ENCODE data around the gene PLA2G2C.
A peak's percentile ranks its signal among the peaks of the same experiment; 100 is the strongest.
"Not testable (repeated sequence)": the region's sequence is repeated elsewhere in the genome, so short reads cannot be mapped to it uniquely, and the experiment has no call there.

PLA2G2C gene

DNA sequence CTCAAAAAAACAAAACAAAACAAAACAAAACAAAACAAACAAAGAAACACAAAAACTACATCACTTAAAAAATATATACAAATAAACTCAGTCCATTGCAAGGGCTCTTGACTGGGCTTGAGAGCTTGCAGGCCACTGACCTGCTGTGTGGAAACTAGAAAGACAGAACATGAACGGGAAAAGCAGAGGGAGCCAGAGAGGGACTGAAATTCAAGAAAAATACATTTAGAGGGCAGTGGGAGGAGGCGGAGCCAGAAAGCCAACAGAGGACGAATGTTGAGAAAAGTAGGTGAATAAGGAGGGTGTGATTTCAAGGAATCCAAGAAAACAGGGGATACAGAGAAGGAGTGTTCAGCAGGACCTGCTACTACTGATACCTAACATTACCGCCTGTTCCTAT, 41.4 kb upstream of the PLA2G2C start:
- TF ChIP-seq, protein P1, sequence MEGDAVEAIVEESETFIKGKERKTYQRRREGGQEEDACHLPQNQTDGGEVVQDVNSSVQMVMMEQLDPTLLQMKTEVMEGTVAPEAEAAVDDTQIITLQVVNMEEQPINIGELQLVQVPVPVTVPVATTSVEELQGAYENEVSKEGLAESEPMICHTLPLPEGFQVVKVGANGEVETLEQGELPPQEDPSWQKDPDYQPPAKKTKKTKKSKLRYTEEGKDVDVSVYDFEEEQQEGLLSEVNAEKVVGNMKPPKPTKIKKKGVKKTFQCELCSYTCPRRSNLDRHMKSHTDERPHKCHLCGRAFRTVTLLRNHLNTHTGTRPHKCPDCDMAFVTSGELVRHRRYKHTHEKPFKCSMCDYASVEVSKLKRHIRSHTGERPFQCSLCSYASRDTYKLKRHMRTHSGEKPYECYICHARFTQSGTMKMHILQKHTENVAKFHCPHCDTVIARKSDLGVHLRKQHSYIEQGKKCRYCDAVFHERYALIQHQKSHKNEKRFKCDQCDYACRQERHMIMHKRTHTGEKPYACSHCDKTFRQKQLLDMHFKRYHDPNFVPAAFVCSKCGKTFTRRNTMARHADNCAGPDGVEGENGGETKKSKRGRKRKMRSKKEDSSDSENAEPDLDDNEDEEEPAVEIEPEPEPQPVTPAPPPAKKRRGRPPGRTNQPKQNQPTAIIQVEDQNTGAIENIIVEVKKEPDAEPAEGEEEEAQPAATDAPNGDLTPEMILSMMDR (IDR thresholded peaks at IDR 0.05; ENCODE audit: extremely low read depth, missing control alignments), result no peak
- no peak for DNase-seq (ENCODE audit: low spot score)

DNA sequence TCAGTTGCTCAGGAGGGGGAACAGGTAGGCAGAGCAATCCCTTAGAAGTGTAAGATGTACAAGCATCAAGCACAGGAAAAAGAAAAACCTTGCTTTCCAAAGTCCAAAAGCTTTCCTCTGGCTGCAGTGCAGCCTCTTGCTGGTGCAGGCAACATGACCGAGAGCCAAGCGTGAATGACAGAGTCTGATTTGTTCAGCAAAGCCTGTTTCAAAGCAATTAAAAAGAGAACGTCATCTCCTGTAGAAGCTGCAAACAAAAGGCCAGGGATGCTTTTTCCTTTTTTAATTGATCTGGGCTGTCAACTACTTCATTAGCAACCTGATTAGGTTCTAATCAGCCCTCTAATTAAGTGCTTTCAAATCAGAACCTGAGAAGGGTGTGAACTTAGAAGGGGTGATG, 38.2 kb upstream of the PLA2G2C start:
- TF ChIP-seq, protein P1 (IDR thresholded peaks at IDR 0.05; ENCODE audit: extremely low read depth, missing control alignments), result no peak
- no peak for DNase-seq (ENCODE audit: low spot score)

DNA sequence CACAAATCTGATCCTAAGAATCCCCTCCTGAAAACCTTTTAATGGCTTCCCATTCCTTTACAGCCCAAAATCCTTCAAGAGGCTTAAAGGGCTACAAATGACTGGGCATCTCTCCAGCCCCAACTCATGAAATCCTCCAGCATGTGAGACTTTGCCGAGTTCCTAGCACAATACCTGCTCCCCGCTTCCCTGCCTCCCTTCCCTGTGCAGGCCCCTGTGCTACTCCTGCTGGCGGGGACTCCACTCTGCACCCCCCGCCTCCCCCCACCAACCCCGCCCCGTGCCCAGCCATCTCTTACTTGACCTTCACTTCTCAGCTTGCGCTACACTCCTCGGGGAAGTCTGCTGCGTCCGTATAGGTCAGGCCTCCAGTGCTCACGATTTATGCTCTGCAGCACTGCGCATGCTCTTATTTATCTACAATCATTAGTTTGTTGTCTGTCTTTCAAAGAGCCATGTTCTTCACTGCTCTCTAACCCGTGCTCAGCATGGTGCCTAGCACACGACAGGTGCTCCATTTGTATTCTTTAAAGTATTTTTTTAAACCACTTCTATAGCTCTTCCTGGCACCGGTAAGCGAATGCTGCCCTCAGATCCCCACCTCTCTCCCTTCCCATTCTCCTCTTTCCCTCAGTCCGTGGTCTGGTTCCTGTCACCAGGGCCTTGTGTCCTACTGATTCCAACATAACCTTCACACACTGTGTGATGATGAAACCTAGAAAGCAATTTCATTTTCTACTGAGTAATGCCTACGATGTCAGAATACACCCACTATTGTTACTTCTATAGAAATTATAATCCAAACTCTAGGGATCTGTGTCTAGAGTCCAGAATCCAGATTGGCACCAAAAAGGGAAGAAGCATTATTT, 37.5 kb upstream of the PLA2G2C start:
- TF ChIP-seq, protein P1 (IDR thresholded peaks at IDR 0.05; ENCODE audit: extremely low read depth, missing control alignments), result no peak
- DNase-seq (ENCODE audit: low spot score), result no peak

DNA sequence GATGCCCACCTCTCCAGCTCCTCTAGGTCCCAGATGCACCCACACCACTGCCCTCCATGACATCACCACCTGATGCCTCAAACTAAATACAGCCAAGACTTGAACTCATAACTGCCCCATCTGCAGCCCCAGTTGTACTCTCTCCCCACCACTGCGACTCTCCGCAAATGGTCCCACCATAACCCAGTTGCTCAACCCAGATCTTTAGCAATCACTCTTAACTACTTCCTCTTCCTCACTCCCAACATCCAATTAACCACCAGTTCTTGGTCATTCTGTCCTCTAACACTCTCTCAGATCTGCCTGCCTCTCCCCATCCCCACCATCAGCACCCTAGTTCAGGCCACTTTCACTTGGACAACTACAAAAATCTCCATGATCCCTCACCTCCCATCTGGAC, 36.8 kb upstream of the PLA2G2C start:
- no peak for DNase-seq (ENCODE audit: low spot score)
- TF ChIP-seq, protein P1 (IDR thresholded peaks at IDR 0.05; ENCODE audit: extremely low read depth, missing control alignments), result no peak

DNA sequence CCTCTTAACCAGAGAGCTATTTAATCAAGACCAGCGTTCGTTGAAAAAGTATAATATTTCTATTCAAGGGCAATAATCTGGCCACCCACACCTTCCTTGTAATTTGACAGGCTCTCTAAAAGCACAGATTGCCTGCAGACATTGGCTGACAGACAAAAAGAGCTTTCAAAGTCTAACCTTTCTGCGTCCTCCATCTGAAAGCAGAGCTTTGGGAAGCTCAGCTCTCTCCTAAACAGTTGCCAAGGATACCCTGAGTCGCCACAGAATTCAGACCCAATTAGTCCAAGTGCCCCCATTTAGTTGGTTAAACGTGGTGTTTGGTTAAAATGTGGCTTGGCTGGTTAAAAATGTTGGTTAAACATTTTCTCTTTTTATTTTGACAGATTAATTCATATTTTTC, 33.7 kb upstream of the PLA2G2C start:
- TF ChIP-seq, protein P1 (IDR thresholded peaks at IDR 0.05; ENCODE audit: extremely low read depth, missing control alignments), result no peak
- no peak for DNase-seq (ENCODE audit: low spot score)

DNA sequence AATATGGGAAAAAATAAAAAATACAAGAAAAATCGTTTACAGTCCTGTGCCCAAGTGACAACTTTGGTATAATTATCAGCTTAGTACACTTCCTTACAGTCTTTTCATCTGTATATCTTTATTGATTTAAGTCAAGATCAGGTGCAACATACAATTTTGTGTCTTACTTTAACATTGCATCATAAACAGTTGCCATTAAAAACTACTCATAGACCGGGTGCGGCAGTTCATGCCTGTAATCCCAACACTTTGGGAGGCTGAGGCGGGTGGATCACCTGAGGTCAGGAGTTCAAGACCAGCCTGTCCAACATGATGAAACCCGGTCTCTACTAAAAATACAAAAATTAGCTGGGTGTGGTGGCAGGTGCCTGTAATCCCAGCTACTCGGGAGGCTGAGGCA, 32.7 kb upstream of the PLA2G2C start:
- DNase-seq (ENCODE audit: low spot score), result not testable (repeated sequence)

DNA sequence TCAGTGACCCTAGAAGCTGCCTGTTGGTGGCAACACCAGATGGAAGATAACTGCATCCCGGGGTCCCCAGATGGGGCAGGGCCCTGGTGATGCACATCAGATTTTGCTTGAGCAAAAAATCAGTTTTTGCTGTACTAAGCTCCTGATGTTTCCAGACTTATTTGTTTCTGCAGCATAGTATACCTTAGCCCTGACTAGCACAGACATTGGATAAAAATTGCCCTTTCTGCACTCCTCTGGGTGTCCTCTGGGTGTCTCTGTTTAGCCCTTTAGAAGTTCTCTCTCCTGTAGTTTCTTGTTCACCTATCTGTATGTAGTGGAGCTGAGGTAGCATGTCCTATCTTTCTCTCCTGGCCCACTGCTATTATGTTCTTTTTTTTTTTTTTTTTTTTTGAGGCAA, 30.3 kb upstream of the PLA2G2C start:
- peak; percentile 67 for DNase-seq (ENCODE audit: low spot score)
- TF ChIP-seq, protein P1 (IDR thresholded peaks at IDR 0.05; ENCODE audit: extremely low read depth, missing control alignments), result peak; percentile 24

DNA sequence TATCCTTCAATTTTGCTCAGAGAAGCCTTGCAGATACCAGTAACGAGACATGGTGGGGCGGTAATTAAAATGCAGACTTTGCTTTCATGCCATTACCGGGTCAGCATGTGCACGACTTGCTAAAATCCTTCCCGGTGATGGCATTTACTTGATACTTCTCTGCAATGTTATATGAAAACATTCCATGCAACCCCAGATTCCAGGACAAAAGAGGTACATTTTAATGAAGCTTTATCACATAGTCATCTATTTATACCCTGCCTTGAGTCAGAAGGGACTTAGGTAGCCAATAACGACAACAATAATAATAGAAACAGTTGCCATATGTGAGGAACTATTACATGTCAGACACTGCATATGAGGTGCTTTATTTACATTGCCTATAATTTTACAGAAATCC, 29.4 kb upstream of the PLA2G2C start:
- TF ChIP-seq, protein P1 (IDR thresholded peaks at IDR 0.05; ENCODE audit: extremely low read depth, missing control alignments), result no peak

More for the DNA sequence above, 29.4 kb upstream of the PLA2G2C start:
- no peak for DNase-seq (ENCODE audit: low spot score)
